ENCODE data around the gene RNF186.
"Not testable (repeated sequence)": the region's sequence is repeated elsewhere in the genome, so short reads cannot be mapped to it uniquely, and the experiment has no call there.

RNF186 gene

DNA sequence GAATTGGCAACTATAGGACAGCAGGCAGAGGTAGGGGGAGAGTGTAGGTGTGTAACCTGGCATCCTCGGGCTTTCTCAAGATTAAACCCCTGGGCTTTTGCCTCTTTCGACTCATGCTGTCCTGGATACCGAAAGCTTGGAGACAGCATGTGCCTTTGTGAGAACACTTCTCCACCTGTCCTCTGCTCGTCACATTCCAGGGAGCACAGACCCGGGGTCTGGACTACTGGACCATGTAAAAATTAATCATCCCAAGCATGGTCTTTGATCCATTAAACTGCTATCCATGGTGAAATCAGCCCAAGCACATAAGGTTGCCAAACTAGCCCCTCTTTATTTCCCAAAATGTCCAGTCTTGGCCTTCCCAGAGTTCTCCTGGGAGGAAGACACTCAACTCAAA, 9.0 kb upstream of the RNF186 start:
- DNase-seq: no peak

DNA sequence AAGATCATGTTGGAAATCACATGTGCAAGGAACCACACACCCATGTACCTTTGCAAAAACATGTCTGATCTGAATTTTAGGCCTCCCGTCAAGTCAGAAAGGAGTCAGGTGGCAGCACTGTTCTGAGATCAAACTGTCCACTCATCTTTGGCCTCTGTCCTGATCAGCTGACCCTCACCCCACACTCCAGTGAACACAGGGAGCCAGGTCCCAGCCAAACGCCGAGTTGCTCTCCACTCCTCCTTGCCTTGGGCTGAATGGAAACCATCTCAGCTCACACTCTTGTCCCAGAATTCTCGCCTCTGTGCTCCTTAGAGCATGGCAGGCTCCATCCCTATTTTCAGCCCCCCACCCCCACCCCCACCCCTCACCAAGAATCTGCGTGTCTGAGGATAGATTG, 4.6 kb upstream of the RNF186 start:
- no peak for DNase-seq

DNA sequence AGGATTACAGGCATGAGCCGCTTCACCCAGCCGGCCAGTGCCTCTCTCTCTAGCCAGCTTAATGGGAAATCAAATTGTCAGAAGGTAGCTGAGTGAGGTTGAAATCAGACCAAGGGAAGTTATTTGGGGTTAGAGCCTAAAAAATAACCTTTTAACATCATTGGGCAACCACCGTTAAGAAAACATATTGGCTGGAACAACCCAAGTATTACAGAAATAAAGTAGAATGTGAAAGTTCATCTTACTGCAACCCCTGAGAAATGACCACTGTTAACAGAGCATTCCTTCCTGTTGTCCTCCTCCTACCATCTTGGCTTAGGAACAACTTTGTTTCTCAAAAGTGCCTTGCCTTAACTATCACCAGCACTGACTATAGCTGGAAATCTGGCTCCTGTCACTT, 3.2 kb upstream of the RNF186 start:
- DNase-seq: no peak

DNA sequence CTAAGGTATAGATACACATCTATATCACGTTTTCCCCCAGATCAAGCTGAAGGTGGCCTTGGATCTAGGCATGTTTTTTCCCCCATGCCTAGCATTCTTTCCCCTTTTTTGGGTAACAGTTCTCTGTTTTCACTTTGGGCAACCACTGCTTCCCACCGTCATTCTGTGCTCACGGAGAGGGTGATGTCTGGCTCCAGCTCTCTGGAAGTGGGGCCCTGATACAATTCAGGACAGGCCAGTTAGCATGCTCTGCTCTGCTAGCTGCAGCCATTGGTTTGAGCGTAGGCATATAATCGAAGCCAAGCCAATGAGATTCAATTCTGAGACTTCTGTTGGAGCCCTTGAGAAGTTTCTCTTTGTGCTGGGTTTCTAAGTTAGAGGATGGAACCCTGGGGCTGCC, 2.1 kb upstream of the RNF186 start:
- no peak for DNase-seq

DNA sequence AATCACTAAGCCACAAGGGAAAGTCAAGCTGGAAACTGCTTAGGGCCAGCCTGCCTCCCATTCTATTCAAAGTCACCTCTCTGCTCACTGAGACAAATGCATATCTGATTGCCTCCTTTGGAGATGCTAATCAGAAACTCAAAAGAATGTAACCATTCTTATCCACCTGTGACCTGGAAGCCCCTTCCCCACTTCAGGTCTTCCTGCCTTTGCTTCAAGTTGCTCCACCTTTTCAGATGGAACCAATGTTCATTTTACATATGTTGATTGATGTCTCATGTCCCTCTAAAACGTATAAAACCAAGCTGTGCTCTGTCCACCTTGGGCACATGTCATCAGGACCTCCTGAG, 1.6 kb upstream of the RNF186 start:
- not testable (repeated sequence) for DNase-seq

DNA sequence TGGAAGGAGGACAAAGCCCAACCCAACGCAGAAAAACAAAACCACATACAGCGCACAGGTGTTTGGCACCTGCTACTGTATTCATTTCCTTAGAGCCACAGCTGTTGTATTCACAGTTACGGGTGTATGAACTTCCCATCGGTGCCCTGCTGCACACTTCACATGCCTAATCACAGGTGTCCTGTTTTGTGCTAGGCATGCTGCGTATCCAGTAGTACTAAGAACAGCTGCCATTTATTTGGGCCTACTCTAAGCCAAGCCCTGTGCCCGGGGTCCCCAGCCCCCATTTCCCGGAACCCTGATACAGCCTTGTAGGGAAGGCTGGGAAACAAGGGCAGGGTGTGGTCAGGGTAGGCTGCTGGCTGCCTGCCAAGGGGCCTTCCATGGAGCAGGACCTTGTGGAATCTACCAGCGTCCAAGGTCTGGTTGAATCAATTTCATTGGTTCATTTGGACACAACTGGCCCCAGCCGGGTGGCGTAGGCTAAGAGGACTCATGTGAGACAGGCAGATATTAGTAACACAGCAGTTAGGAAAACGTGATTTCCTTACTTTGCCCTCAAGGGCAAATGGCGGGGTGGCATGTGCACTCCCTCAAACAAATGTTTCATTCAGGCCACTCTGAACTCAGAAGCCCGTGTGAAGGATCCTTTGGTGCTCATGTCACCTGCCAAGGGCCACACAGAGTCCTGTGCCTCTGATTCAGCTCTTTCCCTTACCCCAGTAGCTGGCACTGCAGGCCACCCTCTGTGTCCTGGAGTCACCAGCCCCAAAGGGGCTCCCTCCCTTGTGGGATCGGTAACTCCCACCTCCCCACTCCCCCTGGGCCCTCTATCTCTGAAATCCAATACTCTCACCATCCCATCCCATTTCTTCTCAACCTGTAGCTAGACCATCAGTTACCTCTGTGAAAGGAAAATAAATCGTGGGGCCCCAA, 986 bp upstream of the RNF186 start:
- no peak for DNase-seq

DNA sequence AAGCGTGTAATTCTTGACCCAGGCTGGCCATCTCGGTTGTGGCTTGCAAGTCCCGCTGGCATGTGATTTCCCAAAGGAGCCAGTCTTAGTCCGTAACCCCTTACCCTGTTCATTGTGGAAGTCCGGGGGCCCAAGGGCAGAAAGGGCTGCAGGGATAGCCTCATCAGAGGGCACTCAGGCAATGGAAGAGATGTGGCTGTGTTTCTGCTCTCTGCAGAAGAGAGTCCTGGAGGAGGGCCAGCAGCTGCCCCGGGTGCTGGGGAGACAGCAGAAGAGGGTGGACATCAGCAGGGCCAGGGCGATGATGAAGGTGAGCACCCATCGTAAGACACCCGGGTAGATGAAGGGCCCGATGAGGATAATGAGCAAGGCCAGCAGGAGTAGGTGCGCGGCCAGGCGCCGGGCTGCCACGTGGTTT, 830 bp downstream of the RNF186 start:
- DNase-seq: no peak

DNA sequence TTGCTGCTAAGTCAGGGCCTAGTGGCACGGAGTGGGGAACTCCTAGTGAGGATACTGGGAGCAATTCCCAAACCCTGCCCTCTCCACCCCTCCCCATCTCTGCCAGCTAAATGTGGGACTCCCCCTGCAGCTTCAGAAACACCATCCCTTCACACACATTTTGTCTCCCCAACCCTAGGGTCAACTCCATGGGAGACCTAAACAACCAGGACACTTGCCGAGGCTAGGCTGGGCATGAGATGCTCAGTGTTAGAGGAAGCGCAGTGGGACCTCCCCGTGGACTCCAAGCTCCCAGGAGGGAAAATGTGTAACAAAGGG, 1.5 kb downstream of the RNF186 start:
- no peak for DNase-seq

DNA sequence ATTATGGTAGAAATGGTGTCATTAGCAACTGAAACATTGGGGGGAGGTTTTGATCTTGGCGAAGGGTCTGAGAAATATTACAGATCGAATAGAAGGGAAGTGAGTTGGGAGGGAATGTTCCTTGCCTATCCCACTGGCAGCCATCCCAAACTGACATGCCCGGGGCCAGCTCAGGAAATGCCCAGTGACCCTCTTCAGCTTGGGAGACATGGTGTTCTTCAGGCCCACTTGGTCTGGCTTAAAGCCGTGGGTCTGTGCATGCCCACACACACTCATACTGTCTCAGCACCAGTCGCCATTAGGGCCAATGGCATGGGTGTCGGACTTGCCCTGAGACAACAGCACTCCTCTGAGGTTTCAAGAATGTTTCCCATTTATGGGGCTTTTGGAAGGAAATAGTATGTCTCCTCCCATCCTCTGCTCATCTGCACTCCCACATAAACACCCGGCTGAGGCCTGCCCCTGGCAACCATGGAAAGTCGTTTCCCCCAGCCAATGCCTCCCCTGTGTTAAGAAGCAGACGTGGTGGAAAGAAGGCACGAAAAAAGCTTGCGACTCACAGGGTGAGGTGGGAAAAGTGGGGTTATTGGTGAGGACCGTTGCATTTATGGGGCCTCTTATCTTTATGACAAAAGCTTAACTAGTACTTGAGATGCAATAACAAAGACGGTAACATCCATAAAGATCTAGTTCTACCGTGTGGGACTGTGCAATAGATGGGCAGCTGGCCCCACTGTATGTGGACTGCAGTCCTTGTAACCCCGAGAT, 2.0 kb downstream of the RNF186 start:
- no peak for DNase-seq

DNA sequence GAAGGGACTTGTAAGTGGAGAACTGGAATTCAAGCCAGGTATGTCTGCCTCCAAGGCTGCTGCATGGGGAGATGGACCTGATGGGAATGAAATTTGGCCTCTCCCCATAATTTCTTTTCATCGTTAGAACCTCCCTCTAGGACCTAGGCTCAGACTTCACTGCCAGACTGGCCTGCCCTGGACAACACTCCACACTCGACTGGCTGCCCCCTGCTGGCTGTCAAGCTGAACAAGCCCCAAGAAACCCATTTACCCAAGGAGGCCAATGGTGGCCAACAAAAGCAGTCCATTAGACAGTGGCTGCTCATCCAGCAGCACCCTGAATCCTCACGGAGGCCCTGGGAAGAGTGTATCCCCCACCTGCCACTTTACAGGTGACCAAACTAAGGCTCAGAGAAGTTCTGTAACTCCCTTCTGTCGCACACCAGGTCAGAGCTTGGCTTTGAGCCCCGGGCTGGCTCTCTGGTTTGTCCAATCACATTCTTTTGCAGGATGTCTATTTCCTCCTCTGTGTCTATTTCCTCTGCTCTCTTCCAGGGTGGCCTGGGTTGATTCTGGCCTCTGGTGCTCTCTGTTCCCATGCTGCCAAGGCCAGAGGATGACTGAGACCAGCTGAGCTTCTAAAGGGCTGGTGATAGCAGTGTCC, 3.8 kb downstream of the RNF186 start:
- DNase-seq: peak; percentile 67

DNA sequence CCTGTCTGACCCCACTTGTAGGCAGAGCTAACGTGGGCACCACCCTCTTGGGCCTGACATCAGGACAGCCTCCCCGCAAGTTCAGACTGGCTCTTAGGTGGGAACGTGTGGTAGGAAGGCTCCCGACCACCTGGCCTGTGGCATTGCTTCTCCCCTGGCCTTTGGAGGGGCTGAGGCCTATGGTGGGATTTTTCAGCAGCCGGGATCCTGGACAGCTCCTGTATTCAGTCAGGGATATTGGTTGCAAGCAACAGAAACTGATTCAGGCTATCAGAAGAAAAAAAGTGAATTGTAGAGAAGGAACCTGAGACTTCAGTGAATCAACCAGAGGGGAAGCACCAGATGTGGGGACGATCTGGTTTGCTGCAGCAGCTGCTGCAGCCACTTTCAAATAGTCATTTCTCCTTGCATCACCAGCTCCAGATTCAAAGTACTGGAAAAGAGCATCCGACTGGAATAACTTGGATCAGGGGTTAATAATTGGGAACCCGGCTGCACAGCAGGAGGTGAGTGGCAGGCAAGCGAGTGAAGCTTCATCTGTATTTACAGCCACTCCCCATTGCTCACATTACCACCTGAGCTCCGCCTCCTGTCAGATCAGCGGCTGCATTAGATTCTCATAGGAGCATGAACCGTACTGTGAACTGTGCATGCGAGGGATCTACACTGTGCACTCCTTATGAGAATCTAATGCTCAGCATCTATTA, 5.9 kb downstream of the RNF186 start:
- no peak for DNase-seq

DNA sequence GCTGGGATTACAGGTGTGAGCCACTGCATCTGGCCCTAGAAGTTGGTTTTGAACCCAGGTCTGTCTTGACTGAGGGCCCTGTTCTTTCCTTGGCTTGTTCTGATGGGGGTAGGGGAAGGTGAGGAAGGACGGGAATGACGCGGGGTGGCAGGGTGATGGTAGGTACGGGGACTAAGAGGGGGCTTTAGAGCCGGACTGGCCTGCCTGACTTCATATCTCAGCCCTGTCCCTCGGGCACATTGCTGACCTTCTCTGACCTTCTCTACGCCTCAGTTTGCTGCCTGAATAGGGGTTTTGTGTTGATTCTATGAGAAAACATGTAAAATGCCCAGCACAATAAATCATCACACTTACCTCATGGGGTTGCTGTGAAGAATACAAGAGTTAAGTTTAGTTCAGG, 6.7 kb downstream of the RNF186 start:
- DNase-seq: no peak

DNA sequence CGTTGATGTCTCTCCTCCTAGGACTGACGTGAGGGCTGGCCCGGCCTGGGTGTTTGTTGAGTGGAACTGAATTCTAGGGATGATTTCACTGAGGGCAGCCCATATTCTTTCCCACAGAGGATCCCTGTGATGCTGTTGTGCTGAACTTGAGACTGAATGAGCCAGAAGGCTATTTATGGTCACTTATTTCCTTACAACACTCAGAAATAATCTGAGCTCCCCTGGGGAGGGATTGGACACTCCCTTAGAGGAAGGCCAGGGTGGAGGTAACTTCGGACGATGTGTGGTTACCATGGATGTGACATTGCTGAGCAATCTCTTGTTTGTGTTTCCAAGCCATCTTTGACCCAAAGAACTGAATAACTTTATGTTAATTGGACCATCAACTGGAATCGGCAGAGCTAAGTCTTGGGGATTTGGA, 10.2 kb downstream of the RNF186 start:
- DNase-seq: no peak

DNA sequence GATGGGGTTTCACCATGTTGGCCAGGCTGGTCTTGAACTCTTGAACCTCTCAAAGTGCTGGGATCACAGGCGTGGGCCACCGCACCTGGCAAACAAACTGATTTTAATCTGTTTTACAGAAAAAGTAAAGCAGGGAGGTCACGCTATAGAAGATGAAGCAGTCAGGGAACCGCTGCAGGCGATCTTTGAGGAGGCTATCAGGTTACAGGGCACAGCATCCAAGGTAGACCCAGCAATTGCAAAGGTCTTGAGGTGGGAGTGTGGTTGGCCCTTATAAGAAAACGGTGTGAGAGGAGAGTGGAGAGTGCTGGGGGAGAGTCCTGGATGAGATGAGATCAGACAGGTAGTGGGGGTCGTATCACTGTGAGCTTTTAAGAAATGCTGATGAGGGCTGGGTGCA, 12.8 kb downstream of the RNF186 start:
- DNase-seq: no peak

DNA sequence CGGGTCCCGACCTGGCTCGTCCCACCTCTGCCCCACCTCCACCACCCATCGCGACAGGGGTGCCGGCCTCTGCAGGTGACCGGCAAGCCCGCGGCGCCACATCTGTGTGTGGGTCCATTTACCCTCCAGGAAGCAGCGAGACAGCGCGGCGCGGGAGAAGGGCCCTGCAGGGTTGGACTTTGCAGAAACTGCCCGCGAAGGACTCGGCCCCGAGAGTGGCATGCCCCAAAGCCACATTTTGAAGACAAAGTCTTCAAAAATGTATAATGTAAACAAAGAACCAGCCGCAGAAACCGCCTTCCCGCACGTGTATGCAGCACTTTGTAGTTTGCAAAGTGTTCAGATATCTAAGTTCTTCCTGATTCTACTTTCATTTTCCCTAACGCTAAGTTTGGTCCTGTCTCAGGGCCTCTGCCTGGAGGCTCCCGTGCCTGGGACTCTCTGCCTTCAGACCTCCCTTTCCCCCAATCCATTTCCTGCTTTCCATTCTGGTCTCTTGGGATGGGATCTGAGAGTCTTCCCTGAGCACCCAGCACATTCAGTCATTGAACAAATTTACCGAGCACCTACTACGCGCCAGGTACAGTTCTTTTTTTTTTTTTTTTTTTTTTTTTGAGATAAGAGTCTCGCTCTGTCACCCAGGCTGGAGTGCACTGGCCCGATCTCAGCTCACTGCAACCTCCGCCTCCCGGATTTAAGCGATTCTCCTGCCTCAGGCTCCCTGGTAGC, 14.8 kb downstream of the RNF186 start:
- DNase-seq: peak; percentile 63

DNA sequence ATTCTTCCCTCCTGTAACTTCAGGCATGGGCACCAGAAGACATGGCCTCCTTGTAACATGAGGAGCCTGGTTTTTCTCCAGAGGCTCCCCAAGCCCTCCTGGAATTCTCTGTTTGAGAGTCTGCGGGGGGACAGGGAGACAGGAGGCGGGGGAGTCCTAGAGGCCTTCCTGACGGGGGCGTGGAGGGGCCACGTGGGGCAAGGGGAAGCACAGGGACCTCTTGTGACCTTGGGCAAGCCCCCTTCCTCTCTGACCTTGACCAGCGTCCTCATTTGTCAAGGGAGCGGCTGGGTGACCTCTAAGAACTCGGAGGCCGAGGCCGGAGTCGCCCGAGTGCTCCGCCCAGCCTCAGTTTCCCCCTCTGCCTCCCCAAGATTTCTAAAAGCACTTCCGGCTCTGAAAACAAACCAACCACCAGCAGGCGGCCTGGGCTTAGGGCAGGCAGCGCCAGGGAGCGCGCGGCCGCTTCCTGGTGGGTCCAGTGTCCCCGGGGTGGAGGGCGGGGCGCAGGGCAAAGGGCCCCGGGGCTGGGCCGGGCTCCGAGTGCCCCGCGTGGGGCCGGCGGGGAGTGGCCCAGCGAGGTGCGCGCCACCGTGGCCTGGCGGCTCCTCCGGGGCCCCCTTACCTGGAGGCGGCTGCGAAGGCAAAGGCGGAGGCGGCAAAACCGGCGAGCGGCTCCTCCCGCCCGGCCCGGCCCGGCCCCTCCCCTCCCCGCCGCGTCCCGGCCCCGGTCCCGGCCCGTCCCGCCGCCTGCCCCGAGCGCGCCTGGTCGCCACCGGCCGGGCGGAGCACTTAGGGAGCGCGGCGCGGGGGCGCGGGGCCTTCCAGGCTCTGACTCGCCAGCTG, 15.6 kb downstream of the RNF186 start, which contains the start of gene TMCO4:
Gene TMCO4, minus strand, starts transcription at position 687 of the 846 bp plus-strand sequence. CDS start 19,158 bp downstream, outside the sequence.
- DNase-seq: peak; percentile 68

DNA sequence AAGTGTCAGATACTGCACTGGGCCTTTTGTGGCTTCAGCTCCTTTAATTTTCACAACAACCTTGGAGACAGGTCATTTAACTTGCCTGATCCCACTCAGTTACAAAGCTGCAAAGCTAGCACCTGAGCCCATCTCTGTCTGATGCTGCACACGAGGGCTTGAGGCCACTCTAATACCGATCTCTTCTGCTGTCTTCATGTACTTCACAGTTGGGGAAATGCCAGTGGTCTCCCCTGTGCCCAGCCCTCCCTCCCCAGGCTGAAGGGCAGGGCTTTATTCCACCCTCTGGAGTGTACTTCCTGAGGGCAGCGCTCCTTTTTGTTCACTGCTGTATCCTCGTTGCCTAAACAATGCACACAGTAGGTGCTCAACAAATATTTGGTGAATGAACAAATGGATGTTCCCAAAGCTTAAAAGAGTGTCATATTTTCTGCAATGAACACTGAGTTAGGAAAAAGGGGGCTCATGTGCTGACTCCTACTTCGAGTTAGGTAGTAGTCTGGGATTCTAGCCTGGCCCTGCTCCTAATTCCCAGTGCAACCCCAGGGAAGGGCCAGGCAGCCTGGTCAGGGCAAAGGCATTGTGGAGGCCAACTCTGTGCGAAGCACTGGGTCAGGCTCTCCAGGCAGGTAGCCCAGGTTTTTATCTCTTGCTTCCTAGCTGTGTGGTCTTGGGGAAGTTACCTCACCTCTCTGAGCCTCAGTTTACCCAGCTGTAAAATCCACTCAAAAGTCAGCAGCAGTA, 16.4 kb downstream of the RNF186 start:
- DNase-seq: no peak

DNA sequence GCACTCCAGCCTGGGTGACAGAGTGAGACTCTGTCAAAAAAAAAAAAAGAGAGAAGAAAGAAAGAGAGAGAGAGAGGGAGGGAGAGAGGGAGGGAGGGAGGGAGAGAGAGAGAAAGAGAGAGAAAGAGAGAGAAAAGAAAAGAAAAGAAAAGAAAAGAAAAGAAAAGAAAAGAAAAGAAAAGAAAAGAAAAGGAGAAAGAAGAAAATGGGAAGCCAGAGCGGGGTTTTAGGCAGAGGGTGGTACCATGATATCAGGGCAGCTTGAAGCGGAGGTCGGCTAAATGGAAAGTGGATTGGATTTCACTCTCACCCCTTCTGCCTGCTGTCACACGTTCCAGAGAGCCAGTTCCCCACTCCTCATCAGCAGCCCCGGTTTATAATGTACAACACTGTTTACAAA, 17.3 kb downstream of the RNF186 start:
- no peak for DNase-seq

DNA sequence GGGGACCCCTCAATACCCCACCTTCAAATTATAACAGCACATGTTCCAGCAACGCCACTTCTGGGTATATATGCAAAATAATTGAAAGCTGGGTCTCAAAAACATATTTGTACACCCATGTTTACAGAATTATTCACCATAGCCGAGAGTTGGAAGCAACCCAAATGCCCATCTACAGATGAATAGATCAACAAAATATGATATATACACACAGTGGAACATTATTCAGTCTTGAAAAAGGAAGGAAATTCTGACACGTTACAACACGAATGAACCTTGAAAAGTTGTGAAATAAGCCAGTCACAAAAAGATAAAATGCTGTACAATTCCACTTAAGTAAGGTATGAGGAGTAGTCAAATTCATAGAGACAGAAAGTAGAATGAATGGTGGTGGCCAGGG, 20.5 kb downstream of the RNF186 start:
- DNase-seq: no peak

DNA sequence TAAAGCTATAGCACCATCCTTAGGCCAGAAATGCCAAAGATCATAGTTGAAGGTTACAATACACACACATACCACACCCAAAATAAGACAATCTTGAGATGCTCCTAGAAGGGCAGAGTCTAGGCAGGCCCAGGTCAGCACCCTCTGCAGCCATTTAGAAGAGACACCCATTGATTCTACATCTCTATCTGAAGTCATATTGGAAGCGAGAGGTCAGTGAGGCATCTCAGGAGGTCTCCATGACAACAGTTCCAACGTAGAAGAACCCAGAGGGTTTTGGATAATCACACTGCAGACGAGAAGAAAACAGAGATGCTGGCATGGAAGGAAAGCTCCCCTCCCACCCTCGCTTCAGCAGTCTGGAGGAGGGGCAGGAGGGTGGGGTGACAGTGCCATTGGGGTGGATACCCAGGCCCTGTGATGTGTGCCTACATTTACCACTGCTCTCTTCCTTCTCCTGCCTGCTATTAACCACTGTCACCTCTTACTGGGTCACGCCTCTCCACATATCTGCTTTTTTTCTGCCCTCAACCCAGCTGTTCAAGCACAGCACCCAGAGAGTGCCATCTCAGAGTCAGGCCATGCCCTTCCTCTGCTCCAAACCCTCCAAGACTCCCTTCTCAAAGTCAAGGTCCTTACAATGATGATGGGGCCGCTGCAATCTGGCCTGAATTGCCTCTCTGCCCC, 21.6 kb downstream of the RNF186 start:
- DNase-seq: no peak

All from CD4-positive, alpha-beta T cell treated with Interleukin-6 for 4 hours (primary cell).